Measurements from ENCODE around the gene HGFAC.

Gene HGFAC

DNA sequence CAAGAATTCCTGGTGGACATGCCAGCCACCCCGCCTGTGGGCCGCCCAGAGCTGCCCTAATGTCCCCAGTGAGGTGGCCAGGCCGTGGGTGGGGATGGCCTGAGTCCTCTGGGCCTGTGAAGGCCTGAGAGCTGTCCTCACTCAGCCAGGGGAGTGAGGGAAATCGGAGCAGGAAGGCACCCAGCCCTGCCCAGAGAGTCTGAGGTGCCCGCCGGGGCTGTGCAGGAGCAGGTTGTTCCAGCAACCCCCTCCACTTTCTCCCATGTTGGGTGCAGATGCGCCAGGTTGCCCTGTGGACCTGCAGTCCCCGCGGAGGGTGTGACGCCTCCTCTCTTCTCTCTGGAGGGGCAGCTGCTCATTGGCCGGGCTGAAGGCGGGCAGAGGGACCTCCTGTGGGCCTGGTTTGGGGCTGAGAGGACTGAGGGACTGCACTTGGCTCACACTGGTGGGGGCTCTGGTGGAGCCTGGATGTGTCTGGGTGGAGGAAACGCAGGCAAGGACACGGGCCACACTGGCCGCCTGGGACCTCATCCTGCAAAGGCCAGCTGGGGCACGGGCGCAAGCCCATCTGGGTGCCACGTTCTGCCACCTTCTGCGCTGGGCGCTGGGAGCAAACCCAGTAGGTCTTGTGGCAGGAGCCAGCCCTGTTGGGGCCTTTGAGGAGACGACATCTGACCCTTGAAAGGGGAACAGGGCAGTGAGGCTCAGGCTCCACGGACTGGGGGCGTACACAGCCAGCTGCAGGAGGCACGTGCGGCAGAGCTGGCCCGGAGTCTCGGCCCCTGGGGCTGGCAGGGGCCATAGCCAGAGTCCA is 35.4 kb downstream of the HGFAC start:
- no peak for DNase-seq

DNA sequence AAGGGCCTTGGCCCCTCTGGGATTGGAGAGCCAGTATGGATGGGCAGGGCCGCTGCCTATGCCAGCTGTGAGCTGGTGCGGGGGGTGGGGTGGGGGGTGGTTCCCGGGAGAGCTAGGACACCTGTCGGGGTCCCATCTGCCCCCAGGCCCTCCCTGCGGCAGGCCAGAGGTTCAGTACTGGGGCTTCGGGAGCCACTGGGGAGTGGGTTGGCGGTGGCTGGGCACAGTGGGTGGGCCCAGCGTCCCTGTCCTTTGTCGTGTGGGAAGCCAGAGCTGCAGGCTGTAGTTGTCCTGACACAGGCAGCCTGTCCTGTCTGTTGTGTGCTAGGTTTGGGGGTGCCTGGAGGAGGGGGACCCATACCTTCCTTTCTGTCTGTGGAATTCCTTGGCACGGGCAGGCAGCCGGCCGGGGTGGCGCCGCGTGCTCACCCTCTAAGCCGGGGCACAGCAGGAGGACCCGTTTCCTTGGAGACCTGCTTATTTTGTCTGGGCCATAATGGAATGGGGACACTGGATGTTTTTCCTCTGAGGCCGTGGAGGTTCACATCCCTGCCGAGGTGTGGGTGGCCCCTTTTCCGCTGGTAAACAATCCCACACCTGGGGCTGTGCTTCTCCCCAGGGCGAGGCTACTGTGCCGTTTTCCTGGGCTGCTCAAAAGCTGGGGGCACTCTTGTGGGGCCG is 36.1 kb downstream of the HGFAC start:
- no peak for DNase-seq

- no peak for DNase-seq
These were observed 36.9 kb downstream of the HGFAC start for GRCh38 chr4:3478446-3479357.

- DNase-seq, result no peak
These were observed 37.8 kb downstream of the HGFAC start for GRCh38 chr4:3479358-3480101.

DNA sequence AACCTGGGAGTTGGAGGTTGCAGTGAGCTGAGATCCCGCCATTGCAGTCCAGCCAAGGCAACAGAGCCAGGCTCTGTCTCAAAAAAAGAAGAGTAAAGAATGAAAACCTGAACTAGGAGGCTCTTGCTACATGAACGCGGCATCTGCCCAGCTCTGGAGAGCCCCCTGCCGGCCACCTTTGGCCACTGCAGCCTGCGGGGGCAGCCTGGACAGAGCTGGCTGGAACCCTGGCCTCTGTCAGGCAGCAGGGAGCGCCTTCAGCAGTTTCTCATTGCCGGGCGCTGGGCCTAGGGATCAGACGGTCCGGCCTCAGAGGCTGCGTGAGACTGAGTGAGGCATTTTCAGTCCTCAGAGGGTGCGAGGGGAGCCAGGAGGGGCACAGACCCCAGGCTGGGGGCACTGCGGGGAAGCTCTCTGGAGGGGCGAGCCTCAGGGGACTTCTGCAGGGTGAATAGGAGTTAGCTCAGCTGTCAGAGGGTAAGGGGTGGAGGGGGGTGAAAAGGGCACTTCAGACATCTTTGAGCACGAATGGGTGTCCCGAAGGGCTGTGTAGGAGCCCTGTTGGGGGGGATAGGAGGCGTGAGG is 38.9 kb downstream of the HGFAC start:
- peak; percentile 26 to 57 for DNase-seq

- DNase-seq, result no peak
These were observed 39.4 kb downstream of the HGFAC start for GRCh38 chr4:3481113-3481531.

DNA sequence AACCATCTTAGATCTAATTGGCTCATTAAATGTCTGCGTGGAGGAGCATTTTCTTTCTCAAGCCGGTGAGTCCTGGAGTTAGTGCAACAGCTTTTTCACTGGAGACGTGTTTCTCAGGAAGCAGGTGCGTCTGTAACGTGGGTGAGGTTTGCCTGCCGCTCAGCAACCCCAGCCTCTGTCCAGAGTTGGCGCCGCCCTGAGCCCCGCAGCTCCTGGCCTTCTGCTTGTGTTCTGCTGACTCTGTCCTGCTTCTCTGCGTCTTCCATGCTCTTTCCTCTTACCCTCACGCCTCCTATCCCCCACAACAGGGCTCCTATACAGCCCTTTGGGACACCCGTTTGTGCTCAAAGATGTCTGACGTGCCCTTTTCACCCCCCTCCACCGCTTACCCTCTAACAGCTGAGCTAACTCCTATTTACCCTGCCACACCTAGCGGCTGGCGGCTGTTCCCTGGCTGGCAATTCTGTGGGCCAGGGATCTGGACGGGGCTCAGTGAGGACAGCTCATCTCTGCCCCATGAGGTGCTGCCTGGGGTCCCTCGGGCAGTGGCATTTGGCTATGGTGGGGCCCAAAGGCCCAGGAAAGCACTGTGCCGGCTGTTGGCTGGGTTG is 40.1 kb downstream of the HGFAC start:
- no peak for DNase-seq

DNA sequence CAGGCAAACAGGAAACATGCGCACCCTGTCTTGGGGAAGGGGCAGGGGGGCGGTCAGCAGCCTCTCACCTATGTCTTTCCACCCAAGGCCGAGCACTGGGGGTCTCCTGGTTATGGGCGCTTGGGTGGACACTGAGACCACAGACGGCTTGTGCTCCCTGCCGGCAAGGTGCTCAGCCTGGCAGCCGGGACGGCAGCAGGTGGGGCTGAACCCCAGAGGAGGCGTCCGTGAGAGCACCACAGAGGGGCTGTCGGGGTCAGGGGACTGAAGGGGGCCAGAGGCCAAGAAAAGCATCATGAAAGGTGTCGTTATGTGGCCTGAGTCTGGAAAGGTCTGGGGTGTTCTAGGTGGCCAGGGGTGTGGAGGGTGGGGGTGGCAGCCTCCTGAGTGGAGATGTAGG is 40.9 kb downstream of the HGFAC start:
- DNase-seq, result no peak

GRCh38 chr4:3483471-3483921 is 41.7 kb downstream of the HGFAC start:
- no peak for DNase-seq

DNA sequence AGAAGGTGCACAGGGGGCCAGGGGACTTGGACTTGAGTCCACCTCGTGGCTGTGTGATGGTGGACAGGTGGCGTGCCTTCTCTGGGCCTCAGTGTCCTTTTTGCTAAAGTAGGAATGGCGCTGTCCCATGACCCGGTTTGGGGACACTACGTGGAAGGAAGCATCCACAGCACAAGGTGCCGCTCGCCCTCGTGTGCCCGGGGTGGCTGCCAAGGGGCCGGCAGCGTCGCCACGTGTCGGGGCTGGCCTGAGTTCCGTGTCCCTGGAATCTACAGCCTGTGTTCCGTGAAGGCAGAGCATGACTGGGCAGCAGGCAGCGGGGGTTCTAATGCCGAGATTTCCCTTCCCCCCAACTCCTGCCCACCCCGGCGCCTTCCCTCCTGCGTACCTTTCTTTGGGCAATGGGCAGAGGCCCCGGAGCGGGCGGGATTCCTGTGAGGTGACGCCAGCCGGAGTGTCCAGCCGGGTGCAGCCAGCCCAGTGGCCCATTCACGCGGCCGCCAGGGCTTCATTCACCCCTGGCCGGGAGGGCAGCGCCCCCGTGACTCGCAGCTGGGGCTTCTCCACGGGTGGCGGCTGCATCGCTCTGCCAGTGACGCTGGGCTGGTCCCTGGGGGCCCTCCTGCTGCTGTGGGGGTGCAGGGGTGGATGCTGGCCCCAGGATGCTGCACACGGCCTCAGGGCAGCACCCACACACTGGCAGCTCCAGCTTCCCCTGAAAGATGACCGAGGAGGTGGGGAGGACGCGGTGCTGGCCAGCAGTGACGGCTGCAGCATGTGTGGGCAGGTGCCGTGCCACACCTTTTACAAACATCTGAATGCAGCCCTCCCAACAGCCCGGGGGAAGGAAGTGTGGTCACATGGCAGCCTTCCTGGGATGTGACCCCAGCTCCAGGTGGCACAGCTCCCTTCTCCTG is 42.5 kb downstream of the HGFAC start:
- no peak for DNase-seq

DNA sequence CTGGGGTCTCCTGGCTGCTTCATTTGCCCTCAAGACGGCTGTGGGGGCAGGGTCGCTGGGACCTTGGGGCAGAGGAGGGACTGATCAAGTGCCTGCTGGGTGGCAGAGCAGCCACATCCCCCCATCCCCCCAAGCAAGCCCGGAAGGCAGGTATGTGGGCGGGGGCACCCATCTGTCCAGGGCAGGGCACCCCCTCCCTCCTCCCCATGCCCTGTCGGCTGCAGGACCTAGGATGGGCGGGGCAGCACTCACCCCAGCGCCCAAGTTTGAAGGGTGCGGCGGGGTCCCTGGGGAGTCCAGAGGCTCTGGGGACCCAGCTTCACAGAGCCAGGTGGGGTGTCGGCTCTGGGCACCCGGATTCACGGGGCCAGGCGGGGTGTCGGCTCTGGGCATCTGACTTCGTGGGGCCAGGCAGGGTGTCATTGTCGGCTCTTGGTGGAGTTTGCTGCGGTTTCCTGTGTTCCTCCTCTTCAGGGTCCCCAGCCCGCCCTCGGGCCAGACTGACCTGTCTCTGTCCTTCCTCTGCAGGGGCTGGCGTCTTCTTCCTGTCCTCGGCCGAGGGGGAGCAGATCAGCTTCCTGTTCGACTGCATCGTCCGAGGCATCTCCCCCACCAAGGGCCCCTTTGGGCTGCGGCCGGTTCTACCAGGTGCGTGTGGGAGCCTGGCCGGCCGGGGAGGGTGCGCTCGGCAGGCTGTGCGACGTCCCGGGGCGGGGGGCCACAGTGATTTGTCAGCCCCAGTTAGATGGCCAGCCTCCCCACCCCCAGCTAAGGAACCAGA is 43.4 kb downstream of the HGFAC start:
- no peak for DNase-seq

DNA sequence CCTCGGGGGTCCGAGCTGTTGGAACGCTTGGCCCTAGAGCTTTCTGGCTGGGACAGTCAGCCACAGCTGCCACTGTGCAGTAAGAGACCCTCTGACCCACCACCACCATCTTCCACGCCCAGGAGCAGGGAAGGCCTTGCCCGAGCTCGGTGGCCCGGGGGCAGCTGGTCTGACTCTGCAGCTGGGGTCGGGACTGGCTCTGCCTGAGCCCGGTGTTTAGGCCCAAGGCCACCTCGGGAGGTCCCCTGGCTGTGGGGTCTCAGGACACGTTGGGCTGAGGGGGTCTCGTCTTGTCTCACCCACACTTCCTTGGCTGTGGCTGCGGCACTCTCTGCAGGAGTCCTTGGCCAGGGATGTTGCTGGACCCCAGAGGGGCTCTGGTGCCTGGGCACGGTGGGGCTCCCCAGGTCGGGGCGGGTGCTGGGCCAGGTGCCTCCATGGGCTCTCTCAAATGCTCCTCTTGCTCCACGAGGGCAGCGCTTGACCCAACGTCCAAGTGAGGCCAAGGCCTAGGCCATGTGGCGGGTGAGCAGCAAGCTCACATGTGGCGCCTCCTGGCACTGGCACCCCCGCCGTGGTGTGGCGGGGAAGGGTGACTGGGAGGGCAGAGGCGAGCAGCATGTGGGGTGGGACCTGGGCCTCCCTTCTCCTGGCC is 44.2 kb downstream of the HGFAC start:
- DNase-seq, result no peak

DNA sequence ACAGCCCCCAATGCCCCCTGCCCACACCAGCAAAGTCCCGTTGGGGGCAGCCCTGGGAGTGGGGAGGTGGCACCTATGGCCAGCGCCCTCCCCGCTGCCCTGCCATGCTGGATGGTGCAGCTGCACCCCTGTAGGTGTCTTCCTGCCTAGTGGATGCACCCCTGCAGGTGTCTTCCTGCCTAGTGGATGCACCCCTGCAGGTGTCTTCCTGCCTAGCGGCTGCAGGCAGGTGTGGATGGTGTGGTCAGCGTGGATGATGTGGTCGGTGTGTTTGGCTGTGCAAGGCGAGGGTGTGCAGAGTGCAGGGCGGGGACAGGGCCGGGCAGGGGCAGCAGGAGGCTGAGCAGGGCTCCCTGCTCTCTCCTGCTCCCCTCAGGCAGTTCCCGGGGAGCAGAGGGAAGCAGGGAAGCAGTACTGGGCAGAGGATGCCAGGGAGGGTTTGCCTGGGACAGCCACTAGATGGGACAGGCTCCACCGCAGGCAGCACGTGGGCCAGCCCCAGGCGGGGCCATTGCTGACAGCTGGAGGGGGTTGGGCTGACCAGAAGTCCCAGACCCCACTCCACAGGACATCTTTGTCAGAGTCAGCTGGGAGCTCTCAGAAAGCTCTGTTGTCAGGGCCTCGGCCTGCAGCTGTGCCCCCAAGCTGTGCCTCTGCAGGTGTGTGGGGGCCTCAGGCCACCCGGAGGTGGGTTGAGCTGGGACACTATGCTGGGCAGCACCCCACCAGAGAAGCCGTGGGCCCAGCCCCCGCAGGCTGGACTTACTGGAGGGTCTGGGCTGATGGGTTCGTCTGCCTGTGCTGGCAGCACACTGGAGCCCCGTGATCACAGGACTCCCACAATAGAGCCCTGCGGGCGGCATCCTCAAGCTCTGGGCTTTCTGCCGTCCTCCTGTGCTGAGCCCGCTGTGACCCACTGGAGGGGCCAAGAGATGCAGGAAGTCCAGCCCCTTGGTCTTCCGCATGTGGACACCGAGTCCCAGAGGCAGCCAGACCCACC is 45.1 kb downstream of the HGFAC start:
- DNase-seq, result no peak

GRCh38 chr4:3487861-3488260 is 46.1 kb downstream of the HGFAC start:
- DNase-seq, result no peak

- DNase-seq, result no peak
These were observed 47.1 kb downstream of the HGFAC start for GRCh38 chr4:3488820-3489219.

DNA sequence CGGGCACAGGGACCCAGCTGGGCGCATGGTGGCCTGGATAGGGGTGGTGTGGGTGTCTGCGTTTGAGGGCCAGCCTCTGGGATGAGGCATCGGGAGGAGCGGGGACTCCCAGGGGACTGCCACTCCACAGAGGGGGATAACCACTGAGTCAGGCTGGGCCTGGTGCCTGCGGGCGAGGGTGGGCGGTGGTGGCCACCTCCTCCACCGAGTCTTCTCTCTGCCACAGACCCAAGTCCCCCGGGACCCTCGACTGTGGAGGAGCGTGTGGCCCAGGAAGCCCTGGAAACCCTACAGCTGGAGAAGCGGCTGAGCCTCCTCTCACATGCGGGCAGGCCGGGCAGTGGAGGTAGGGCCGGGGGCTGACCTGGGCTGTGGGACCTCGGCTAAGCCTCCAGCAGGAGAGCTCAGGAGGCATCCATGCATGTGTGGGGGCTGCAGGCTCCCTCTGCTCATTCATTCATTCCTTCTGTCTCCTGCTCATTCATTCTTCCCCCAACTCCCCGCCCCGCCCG is 47.7 kb downstream of the HGFAC start:
- no peak for DNase-seq

- no peak for DNase-seq
These were observed 50.1 kb downstream of the HGFAC start for GRCh38 chr4:3491681-3492405.

All from SW 1271 (cell line).